Stimulated activated CD8-positive, alpha-beta memory T cell treated with anti-CD3 and anti-CD28 coated beads, Interleukin-4, amount 100 ng/mL, for 1 hour (primary cell): ENCODE measurements around the gene ART4.

Source experiments
- DNase-seq, 2 donors: peaks; one replicate each; pipeline ENCODE4 v3.0.0-alpha.2; 2020; ENCODE audit warnings: low read depth in 2 of 2, low spot score in 1 of 2

ART4 gene, protein sequence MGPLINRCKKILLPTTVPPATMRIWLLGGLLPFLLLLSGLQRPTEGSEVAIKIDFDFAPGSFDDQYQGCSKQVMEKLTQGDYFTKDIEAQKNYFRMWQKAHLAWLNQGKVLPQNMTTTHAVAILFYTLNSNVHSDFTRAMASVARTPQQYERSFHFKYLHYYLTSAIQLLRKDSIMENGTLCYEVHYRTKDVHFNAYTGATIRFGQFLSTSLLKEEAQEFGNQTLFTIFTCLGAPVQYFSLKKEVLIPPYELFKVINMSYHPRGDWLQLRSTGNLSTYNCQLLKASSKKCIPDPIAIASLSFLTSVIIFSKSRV

DNA sequence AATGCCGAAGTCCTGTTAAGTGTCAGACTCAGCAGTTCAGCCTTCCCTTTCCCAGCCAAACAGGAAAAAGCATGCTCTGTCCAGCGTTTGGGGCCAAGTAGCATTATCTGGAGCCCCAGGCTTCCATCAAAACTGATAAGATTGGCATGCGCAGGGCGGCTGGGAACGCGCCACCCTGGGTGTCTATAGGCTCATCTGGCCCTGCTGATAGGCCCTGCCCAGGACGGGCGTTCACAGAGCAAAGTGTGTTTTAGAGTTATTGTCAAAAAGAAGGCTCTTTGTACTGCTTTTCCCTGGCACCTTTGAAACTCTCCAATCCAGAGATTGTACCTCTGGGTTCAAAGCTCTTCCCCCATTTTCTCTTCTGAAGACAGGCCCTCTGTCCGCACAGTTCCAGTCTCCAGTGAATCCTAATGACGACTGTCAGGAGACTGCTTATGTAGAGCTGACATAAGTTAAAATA lies at the start of gene ART4:
Gene ART4, minus strand, starts transcription at position 102 of the 463 bp plus-strand sequence. CDS start 413 bp downstream, outside the sequence.
- DNase-seq: no peak

- DNase-seq: no peak
These were observed 49.6 kb upstream of the ART4 start for GRCh38 chr12:14892726-14893505.

DNA sequence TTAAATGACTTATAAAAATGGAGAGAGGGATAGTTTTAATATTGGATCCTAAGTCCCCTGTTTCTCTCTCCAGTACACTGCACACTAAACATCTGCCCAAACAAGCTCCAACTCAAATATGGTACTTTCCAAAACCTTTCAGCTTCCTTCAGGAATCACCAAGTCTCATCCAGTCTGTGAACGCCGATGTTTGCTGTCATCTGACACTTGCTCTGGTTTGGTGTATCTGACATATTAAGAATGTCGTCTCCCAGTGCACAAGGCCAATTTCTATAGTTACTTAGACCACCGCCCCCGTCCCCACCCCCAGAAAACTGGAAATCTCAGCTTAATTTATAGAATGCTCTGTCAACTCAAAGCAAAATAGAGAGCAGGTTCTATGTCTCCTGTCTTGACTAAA lies 47.4 kb upstream of the ART4 start:
- DNase-seq: no peak

DNA sequence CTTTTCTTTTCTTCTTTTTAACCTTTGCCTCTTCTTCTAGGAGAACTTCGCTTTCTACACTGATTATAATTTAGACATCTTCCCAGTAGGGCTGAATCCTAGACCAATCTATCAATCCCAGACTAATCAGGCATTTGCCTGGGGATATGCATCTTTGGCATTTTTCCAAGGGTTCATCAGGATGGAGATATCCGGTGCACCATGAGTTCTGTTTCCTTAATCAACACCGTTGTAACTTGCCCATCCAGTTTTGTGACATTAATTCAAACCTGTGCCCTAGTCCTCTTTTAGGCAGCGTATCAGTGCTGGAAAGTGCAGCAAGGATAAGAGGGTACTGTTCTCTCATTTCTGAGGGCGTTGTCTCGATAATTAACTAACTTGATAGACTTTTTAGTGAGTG lies 42.9 kb upstream of the ART4 start:
- DNase-seq: no peak

- DNase-seq: no peak
These were observed 42.4 kb upstream of the ART4 start, which contains the start of gene MGP for GRCh38 chr12:14885718-14886221. Gene MGP, minus strand, starts transcription at chr12:14885854. Its CDS starts 63 bp downstream, at chr12:14885791.

DNA sequence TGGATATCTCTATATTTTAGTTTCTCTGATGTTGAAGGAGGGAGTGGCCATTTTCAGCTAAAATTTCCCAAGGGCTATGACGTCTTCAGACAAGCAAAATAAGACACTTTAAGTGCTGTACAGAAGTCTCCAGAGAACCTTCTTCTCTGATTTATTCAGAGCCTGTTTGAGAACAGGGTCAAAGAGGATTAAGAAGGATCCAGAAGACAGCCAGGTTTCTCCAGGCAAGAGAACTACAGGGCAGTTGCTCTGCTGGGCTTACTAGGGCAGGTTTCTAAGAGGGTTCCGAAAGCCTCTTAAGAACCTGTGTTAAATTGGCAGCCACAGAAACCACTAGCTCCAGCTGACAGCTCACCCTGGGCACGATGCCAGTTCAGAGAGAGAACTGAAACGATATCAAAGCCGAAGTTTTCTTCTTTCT lies 41.1 kb upstream of the ART4 start:
- peak; percentile 59 to 76 for DNase-seq

- no peak for DNase-seq
These were observed 40.4 kb upstream of the ART4 start for GRCh38 chr12:14883686-14884085.

GRCh38 chr12:14880890-14881453 lies 37.6 kb upstream of the ART4 start:
- no peak for DNase-seq

DNA sequence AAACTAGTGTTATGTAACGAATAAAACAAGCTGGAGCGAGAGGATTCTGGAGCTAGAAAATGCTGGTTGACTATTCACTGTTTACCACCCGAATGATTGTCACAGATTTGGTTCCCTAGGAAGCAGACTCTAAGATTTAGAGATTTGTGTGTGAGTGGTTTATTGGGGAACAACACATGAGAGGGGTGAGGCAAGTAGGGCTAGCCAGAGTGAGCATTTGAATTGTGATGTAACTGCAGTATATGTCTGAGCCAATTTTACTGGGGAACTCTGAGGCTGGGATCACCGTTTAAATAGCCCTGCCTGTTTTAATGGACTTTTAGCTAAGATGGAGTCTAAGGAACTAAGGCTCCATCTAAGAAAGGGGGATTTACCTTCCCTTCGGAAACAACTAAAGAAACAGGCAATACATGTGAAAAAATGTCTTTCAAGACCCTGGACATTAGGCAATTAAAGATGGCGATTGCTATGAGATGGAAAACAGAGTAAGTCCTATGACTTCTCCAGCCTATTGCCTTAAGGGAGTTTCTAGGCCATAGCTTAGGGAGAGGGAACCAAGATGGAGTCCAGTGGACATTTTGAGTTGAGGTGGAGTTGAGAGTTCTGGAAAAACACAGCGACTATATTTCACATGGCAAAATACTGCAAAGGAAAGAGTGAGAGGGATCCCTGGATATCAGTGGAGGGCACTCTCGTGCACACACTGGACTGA lies 36.1 kb upstream of the ART4 start:
- DNase-seq: no peak

GRCh38 chr12:14878488-14878887 lies 35.2 kb upstream of the ART4 start:
- DNase-seq: no peak

GRCh38 chr12:14876833-14877232 lies 33.5 kb upstream of the ART4 start:
- DNase-seq: no peak

DNA sequence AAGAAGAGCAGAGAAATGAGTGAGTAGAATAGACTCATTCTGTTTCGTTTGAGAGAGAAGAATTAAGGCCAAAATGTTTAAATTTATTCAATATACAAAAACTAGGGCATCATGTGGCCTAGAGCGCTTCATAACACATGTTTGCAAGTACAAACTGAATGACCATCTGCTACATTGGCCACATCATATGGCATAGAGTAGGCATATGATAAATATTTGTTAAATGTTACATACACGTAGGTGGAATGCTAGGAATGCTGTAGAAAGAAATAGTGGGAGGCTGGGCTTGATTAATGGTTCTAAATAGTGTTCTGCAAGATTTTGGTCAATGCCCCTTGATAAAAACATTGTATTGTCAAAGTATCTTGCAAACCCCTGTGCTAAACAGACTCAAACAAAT lies 31.6 kb upstream of the ART4 start:
- no peak for DNase-seq

- DNase-seq: no peak
These were observed 30.3 kb upstream of the ART4 start for GRCh38 chr12:14873440-14874185.

DNA sequence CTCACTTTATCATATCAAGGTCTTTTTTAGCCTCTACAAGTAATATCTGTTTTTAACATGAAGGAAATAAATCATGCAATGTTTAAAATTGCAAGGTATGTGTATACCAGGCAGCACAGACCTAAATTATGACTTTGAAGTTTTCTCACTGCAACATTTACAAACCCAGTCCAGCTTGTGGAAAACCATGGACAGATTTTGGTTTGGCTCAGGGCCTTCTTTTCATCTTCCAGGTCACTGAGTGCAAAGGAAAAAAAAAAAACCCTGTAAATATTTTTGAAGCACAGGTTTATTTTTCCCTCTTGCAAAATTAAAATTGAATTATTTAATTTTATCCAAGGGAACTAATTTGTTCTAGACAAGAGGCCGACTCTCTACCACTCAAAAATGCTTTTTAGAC lies 28.6 kb upstream of the ART4 start:
- DNase-seq: no peak

DNA sequence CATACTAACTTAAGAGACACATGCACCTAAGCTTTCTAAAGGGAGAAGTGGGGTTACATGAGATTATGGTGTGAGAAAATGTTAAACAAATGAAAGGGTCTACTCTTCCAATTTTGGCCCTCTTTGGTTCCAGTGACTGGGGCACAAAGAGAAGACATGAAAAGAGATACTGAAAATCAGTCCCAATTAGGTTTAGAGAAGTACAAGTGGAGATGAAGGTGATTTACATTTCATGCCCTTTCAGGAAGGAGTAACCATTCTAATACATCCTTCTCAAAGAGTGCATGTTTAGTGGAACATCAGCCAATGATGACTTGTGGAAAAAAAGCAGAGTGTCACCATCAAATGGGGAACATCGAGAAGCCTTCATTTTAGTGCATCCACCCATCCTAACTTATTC lies 27.9 kb upstream of the ART4 start:
- DNase-seq: no peak

DNA sequence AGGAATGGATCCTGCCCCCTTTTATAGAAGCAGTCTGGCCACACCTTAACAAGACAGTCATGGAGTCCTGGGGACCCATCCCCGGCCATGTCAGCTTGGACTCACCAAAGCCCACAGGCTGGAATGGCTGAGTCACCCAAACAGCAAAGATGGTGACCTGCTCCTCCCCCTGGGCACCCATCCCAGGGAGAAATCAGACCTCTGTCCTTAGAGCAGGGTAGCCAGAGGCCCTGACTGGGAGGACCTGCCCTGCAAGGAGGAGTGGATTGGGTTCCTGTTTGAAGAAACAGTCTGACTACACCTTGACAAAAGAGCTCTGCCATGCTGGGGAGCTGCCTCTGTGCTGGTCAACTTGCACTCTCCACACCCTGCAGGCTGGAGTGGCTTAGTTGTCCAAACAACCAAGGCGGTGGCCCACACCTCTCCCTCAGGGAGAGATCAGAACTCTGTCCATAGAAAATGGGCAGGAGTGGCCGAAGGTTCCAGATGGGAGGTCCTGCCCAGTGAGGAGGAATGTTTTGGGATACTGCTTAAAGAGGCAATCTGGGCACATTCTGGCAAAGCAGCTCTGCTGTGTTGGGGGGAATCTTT lies 25.7 kb upstream of the ART4 start:
- DNase-seq: no peak

- no peak for DNase-seq
These were observed 17.2 kb upstream of the ART4 start for GRCh38 chr12:14860490-14860889.

DNA sequence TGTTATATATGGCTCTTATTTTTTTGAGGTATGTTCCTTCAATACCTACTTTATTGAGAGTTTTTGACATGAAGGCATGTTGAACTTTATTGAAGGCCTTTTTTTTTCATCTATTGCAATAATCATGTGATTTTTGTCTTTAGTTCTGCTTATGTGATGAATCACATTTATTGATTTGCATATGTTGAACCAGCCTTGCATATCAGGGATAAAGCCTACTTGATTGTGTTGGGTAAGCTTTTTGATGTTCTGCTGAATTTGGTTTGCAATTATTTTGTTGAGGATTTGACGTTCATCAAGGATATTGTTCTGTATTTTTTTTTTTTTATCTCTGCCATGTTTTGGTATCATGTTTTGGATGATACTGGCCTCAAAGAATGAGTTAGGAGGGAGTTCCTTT lies 15.2 kb upstream of the ART4 start:
- DNase-seq: no peak

DNA sequence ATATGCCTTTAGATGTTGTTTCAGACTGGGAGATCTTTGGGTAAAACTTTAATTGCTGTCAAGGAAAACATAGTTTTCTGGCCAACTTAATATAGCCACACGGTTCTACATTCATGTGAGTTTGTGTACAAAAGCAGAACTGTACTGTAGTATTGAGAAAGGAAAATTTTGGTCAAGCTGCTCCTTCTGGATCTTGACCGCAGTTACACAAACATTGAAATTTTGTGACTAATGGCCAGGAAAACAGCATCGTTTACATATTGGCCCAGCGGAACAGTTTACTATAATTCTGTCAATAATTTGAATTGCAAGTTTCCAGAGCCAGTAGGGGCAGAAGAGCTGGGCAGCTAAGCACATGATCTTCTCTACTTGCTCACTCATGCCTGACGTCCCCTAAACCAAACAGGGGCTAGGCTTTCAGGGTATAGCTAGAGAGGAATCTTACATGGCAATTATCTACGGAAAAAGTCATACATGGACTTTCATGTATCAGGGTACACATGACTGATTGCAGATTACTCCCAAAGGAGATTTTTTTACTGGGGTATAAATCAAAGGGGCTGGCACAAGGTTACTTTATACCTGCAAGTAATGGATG lies 11.4 kb upstream of the ART4 start:
- no peak for DNase-seq

GRCh38 chr12:14853961-14854360 lies 10.6 kb upstream of the ART4 start:
- no peak for DNase-seq
